ENCODE measurements around the gene HRH2.
A peak's percentile ranks its signal among the peaks of the same experiment; 100 is the strongest.

Gene HRH2

DNA sequence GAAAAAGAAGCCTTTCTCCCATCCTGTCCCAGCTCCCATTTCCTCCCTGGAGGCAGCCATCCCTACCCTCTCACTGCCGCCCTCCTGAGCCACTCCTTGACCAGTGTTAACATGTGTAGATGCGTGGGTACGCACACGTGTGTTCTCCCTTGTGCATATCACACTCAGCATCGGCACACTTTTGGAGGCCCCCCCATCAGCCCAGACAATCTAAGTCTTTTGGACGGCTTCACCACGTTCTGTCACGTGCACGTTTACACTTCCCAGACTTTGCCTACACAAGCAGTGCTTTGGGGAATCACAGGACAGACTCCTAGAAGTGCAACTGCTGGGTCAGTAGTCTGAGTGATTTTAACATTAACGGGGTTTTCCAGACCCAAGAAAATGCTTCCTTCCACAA is 18.0 kb downstream of the HRH2 start:
- DNase-seq (ENCODE audit: low read depth), result no peak

DNA sequence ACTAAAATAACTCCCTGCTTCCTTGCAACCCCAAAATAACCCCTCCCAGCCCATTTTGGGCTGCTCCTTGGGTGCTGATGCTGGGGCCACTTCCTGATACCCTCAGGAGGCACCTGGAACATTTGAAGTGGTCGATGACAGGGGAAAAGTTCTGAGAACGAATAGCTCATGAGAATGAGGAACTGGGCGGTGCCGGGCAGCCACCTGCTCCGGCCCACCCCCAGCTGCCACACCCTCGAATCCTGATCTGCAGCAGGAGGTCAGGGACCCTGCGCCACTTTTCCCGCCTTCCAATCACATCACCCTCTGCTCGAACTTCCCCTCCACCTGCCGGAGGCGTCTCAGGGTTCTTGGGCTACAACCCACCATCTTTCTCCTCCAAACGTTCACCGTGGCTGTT is 19.7 kb downstream of the HRH2 start:
- no peak for DNase-seq (ENCODE audit: low read depth)

DNA sequence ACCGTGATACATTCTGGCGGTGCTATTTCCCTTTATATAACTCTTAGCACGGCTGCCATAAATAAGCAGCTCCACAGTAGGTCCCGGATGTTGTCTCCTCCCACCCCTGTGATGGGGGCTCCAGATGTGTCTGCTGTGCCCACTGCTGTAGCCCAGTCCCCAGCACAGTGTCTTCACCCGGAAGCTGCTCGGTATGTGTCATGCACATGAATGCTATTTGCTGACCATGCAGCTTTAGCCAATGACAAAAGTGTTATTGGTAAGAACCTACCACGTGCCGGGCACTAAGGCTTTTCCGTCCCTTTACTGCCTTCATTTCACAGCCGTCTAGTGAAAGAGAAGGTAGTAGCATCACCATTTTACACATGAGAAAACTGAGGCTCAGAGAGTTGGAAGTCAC is 20.2 kb downstream of the HRH2 start:
- DNase-seq (ENCODE audit: low read depth), result no peak

DNA sequence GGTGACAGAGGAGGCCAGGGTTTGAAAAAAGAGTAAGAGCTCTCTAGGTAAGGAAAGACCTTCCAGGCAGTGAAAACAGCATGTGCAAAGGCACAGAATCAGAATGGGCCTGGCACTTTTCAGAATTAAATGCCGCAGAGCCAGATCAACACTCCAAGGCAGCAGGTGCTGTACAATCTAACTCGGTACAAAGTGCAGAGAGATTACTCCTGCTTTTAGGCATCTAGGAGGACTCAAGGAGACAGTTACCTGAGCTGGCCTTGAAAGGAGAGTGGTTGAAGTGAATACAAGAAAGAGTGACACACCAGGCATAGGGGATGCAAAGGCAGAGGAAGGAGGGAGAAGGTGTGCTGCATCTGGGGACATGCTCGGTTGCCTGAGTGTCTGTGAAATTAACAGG is 21.5 kb downstream of the HRH2 start:
- no peak for DNase-seq (ENCODE audit: low read depth)

DNA sequence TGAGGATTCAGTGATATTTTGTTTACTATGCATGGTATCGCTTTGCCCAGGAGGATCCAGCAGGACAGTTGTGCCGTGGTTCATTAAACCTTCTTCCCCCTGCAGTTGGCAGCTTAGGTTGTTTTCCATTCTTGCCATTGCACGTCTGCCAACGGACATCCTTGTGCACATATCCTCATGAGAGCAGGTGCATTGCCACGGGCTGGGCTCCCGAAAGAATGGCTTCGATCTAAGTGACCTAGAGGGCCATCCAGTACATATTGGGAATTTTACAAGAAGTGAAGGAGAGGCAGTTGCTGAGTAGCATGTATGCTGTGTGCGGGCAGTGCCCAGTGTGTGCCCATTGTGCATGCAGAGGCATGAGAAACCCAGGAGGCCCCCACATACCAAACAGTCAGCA is 22.1 kb downstream of the HRH2 start:
- DNase-seq (ENCODE audit: low read depth), result no peak

DNA sequence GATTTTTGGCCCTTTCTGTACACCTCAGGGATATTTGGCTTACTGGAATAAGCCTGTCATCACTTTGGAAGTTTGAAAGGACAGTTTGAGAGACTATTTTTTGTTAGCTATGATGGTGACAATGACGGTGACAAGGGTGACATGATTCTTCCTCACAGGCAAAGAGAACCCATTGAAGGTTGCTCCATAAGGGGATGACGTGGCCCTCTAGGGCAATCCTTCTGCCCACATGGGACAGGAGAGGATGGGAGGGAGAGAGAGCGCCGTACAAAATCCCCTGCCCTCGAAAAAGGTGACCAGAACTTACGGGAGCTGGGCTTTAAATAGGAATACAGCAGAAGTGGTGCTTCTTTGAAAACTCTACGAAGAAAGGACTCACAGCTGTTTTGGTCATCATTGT is 22.6 kb downstream of the HRH2 start:
- DNase-seq (ENCODE audit: low read depth), result no peak

DNA sequence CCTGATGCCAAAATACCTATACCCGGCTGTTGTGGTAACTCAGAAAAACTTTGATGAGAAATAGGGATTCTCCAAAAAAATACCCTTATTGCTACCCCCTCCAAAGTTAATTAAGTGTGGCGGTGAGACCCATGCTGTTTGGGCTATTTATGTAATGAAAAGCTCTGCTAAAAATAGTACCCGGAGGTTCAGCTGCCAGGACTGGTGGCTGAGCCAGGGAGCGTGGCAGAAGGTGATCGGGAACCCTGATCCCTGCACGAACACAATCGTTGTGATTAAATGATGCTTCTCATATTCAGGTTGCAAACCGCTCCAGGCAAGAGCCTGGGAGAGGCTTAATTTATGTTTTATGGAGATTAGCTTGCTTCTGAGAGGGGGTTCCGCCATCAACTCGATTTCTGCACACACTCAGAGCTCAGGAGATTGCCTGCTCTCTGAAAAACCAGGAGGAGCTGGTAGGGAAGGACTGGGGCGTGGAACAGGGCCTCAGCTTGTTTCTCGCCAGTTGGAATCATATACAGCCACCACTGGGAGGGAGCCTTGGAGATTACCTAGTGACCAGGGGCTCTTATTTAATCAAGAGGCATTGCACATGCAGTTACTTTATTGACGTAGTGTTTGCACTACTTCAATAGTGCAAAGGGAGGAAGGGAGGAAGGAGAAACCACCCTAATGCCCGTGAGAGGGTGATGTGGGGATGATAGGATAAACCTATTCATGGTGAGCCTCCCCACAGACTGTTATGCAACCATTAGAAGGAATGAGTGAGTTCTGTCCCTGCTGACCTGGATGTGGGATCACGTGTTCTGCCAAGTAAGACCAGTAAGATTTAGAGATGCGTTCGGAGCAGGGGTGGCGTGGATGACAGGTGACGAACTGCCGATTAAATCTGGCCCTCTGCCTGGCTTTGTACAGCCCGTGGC is 23.4 kb downstream of the HRH2 start:
- no peak for DNase-seq (ENCODE audit: low read depth)

DNA sequence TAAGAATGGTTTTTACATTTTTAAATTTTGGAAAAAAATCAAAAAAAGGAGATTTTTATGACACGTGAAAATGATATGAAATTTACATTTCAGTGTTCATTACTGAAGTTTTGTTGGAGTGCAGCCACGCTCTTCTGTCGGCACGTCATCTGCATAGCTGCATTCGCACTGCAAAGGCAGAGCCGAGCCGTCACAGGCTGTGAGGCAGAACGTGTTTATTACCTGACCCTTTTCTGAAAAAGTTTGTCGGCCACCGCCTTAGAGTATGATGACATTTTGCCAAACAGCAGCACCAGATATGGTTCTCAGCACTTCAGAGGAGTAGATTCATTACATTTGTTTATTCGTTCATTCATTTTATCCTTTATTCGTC is 24.1 kb downstream of the HRH2 start:
- DNase-seq (ENCODE audit: low read depth), result no peak

DNA sequence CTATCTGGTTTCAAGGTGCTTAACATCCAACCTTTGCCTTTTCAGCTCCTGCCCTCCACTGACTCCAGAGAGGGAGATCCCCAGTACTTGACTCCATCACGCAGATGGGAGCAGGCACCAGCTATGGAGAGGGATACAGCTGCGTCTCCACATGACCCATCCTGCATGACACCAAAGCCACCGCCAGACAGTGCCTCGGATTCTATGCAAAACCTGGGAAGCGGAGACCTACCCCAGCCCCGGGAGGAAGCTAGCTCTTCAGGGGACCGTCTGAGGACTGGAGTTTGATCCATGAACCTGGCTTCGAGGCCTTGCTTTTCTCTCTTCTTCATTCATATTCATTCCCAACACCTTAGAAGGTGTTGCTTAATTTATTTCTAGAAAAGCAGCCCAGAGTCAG is 24.8 kb downstream of the HRH2 start:
- DNase-seq (ENCODE audit: low read depth), result no peak

DNA sequence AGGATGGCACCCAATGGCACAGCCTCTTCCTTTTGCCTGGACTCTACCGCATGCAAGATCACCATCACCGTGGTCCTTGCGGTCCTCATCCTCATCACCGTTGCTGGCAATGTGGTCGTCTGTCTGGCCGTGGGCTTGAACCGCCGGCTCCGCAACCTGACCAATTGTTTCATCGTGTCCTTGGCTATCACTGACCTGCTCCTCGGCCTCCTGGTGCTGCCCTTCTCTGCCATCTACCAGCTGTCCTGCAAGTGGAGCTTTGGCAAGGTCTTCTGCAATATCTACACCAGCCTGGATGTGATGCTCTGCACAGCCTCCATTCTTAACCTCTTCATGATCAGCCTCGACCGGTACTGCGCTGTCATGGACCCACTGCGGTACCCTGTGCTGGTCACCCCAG is 25.4 kb downstream of the HRH2 start:
- DNase-seq (ENCODE audit: low read depth), result no peak

DNA sequence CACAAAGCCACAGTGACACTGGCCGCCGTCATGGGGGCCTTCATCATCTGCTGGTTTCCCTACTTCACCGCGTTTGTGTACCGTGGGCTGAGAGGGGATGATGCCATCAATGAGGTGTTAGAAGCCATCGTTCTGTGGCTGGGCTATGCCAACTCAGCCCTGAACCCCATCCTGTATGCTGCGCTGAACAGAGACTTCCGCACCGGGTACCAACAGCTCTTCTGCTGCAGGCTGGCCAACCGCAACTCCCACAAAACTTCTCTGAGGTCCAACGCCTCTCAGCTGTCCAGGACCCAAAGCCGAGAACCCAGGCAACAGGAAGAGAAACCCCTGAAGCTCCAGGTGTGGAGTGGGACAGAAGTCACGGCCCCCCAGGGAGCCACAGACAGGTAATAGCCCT is 26.1 kb downstream of the HRH2 start:
- no peak for DNase-seq (ENCODE audit: low read depth)

DNA sequence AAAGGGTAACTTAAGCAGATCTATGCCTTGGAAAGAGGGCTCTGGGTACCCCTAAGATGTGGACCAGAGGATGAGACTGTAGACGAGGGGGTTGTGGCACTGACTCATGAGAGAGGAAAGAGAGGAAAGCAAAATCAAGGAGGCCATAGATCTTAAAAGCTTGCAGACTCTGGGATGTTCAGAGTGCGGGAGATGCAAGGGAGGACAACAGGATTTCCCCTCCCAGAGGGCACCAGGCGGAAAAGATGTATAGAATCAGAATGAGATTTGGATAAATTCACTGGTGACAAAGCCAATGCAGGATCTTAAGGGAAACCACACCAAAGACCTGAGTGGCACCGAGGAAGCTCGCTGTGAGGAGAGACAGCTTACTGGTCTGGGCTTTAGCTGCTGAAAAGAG is 27.1 kb downstream of the HRH2 start:
- DNase-seq (ENCODE audit: low read depth), result no peak

DNA sequence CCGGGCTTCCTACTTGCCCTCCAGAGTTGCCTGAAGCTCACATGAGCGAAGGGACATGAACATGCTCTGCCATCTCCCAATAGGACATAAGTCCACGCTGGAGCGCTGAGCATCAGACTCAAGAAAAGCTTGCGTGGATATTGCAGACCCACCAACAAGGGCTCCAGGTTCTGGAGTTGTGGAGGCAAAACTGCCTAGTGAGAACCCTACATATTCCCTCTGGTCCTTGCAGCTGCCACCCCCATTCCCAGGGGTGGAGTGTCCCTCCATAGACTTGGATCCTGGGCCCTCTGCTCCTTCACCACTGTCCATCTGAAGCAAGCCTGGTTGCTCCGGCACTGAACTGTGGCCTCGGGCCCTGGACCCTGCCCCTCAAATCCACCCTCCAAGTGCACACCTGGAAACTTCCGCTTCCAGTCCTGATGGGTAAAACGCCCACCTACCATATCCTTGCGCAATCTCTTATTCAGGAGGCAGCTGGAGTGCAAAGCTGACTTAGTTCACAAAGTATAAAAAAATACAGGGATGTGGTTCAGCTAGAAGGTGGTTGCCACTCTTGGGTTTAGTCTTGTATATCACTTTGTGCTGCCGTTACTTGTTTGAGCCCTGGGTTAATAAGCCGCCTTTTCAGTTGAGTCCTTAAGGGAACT is 28.0 kb downstream of the HRH2 start:
- no peak for DNase-seq (ENCODE audit: low read depth)

DNA sequence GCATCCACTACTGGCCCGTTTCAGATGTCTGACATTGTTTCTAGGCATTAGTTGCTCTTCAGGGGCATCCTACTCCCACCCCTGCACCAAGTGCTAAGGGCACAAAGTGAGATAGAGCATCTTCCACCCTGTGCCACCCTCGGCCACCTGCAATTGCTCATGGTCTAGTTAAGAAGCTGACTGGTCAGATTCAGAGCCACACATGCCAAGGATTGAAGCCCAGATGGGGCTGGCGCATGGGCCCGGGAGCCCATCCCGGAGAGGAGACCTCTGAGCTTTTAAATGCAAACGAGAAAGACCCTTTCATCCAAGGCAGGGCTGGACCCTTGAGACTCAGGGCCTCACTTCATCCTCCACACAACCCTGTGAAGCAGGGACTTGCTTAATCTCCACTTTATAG is 28.5 kb downstream of the HRH2 start:
- DNase-seq (ENCODE audit: low read depth), result no peak

DNA sequence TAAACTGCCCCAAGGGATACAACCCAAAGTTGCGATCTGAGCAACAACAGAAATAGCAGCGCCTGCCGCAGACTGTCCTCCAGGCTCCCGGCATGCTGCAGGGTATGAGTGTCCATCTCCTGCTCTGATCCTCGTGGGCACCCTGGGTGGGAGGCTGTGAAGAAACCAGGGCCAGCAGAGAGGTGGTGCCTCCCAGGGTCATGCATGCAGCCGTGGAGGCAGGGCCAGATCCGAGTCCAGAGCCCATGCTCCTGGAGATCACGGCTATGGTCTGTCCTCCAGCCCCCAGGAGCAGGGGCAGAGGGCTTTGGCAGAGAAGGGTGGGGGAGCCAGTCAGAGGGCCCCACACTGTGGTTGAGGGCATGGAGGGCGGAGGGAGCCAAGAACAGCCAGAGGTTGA is 29.0 kb downstream of the HRH2 start:
- no peak for DNase-seq (ENCODE audit: low read depth)

DNA sequence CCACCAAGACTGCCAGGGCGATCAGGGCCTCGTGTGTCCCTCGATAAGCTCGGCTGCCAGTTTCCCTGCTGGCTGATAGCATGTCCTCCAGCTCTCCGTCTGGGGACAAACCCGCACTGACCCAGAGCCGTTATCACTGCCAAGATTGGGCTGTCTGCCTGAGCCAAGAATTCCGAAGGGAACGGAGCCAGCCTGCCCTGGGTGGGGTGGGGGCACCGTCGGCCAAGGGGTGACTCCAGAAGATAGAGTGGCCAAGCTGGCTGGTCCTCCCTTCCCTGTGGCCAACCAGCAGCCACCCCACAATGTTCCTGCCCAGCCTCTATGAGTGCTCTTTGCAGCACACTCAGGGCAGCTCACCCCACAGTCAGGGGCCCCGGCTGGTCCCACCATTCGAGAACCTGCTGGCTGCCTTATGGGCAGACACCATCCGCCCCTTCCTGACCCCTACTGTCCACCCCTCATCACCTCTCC is 29.4 kb downstream of the HRH2 start:
- DNase-seq (ENCODE audit: low read depth), result no peak

DNA sequence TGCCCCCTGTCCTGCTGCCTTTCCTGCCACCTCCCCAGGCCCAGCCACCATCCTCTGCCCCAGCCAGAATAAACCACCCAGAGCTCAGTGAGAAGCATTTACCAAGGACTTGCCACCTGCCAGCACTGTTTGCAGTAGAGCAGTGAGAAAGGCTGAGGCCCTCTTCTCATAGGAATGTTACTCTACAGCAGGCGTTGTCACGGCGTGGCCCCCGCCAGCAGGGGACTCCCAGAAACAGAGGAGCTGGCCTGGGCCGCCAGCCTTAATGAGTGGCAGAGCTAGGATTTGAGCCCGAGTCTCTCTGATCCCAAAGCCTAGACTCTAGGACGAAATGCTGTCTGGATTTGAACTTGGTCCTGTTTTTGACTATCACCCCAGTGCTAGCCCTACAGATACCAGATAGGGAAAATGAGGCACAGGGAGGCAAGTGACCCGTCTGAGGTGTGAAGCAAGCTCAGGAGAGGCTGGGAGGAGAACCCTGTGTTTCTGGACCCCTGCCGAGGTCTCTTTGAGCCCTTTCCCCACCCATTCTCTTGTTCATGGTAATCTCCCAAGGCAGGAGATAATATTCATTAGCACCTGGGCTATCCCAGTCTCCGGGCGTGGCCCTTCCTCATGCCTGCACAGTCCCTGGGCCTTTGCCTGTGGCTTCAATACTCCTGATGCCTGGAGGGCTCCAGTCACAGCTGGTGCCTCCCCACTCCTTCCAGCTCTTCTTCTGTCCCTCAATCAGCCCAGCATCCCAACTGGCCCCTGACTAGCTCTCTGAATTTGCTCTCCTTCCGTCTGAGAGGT is 30.7 kb downstream of the HRH2 start:
- no peak for DNase-seq (ENCODE audit: low read depth)

DNA sequence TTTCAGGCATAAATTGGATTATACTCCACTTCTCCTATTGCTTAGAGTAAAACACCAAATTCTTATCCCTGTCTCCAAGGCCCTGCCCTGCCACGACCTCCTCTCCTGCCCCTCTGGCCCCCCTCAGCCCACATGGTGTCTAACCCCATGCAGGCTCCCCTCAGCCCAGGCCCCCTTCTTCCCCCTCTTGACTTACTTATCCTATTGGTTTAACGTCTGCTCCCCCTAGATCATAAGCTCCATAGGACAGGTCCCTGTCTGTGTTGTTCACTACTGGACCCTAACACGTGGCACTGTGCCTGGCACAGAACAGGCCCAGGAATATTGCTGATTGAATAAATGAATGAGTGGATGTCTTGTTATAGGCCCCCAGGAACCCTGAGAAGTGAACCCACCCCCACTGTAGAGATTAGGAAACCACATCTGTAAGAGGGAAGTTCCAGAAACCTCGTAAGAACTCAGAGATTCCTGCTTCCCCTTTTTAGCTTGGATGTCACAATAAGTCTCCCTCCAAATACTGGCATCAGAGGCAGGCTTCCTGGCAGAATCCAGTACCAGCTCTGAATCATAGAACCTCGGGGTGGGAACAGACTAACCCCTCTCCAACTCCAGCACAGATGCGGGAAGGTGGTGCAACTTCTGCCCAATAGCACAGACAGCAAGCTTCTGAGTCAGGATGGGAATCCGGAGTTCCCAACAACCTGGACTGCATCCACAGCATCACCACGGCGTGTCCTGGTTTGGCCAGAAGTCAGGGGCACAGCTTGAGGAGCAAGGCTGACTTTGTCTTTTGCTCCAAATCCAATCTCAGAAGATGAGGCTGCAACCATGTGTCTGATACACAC is 31.5 kb downstream of the HRH2 start:
- peak; percentile 56 for DNase-seq (ENCODE audit: low read depth)

DNA sequence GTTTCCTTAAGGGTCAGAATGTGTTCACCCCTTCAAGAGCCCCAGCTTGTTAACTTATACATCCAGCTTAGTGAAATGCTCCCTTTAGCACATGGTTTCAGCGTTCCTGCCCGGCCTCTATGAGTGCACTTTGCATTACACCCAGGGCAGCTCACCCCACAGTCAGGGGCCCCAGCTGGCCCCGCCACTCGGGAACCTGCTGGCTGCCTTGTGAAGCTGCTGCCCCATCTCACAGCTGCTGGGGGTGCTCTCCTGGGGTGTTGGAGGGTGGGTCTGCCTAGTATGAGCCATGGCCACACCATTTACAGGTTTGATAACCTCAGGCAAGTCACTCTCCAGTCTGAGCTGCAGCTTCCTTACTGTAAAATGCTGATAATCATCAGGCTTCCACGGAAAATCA is 32.2 kb downstream of the HRH2 start:
- DNase-seq (ENCODE audit: low read depth), result no peak

DNA sequence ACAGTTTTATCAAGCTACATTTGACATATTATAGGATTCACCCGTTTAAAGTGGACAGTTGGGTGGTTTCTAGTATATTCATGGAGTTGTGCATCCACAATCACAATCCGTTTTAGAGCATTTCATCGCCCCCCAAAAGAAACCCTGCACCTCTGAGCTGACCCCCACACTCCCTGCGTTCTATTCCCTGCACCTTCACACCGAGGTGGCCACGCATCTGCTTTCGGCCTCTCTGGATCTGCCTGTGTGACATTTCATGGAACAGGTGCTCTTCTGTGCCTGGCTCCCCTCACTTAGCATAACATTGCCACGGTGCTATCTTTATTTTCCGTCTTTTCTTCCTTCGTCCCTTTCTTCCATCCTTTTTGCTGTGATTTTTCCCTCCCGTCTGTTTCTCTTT is 32.7 kb downstream of the HRH2 start:
- DNase-seq (ENCODE audit: low read depth), result no peak

DNA sequence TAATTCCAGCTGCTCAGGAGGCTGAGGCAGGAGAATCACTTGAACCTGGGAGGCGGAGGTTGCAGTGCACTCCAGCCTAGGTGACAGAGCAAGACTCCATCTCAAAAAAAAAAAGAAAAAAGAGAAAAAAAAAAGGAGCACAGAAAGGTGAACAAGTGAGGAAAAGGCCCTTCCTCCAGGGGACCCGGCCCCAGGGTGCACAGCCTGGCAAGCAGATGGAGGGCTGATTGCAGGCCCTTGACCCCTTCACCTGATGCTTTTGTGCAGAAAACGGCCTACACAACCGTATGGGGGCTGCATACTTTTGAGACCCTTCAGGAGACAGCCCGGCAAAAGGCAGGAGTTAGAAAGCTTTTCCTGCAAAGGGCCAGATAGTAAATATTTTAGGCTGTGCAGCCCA is 33.9 kb downstream of the HRH2 start:
- no peak for DNase-seq (ENCODE audit: low read depth)

Measured in stromal cell of bone marrow (primary cell).